HG02938 (cell line): ENCODE data around the gene KCTD10.
A peak's percentile ranks its signal among the peaks of the same experiment; 100 is the strongest.

Experiments used
- ATAC-seq: cut with Tn5 transposase; IDR thresholded peaks from one replicate; pipeline ENCODE4 v1.9.1; 2021; ENCODE audit warnings: mild to moderate bottlenecking, moderate library complexity; ENCODE audit not compliant: unreplicated experiment

KCTD10 gene

DNA sequence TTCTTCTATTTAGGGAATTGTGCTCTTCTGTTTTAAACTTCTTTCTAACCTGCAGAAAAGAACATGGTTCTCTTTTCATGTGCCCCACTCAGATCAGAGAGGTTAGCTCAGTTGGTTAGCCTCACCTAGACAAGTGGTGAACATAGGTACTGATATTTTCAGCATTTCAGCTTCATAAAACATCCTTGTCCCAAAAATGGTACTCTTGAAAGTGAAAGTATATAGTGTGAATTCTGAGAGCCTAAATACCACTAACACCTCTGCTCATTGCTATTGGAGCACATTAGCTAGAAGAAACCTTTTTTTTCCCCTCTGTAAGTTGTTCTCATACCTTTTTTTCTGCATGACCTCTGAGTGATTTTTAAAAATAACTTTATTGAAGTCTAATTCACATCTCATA is 17.9 kb upstream of the KCTD10 start:
- no peak for ATAC-seq

DNA sequence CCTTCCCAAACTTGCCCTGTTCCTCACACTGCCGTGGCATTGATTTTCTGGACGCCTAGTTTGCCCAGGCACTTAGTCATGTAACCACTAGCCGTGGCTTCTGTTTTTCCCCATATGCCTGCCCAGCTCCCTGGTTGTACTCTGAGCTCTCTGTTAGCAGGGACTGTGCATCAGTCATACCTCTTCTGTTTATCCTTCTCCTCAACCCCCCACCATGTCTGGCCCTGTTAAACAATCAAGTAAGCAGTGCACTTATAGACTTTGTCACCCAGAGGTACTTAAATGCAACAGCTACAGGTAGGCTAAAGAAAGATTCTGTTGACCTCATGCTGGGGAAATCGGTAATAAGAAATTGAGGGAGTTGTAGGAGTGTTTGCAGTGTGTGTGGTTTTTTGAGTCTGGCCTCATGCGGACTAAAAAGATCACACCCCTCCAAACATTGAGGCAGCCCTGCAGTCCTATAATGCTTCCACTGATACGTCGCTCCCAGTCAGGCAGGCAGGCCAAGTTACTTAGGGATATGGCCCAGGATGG is 17.3 kb upstream of the KCTD10 start:
- no peak for ATAC-seq

DNA sequence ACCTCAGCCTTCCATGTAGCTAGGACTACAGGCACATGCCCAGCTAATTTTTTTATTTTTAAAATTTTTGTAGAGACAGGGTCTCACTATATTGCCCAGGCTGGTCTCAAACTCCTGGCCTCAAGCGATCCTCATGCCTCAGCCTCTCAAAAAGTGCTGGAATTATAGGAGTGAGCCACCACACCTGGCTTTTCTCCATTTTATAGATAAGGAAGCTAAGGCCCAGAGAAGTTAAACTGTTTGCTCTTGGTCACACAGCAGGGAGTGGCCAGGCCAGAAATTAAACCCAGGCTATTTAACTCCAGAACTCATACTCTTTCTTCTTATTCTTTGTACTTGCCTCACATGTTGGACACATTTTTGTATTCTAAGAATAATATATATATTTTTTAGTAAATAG is 16.8 kb upstream of the KCTD10 start:
- ATAC-seq, result no peak

DNA sequence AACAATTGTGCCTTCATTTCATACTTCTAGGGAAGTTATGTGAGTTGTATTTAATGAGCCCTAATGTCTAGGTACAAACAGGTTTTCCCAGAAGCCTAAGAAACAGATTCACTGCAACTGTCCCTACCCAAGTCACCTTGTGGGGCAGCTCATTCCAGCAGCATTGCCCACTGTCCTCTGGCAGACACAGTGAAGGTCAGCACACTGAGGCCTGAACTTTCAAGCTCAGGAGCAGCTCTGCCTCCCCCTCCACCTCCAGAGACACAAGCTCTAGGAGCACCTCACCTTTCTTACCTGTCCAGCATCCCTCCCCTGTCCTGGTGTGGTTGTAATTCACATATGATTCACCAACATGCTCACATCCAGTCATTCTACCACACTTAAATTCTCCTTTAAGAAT is 16.0 kb upstream of the KCTD10 start:
- no peak for ATAC-seq

DNA sequence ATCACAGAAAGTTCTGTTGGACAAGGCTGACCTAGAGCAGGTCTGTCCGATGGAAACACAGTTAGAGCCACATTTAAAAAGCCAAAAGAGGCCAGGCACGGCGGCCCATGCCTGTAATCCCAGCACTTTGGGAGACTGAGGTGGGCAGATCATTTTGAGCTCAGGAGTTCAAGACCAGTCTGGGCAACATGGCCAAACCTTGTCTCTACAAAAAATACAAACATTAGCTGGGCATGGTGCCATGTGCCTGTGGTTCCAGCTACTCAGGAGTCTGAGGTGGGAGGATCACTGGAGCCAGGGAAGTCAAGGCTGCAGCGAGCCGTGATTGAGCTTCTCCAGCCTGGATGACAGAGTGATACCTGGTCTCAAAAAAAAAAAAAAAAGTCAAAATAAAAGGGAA is 15.3 kb upstream of the KCTD10 start:
- ATAC-seq, result no peak

DNA sequence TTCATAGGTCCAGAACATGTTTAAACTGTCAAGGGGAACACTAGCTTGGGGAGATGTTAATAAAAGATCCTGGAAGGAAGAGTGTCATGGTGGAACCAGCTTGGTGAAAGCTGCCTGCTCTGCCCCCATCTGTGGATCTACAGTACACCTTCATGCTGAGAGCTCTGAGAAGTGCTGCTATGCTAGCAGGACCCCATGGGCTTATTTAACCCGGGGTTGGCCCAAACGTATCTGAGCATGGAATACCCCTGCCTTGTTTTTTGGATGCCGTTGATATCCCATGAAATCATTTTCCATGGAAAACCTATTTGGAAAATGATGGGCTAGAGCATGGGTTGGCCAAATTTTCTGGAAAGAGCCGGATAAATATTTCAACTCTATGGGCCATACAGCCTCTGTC is 14.6 kb upstream of the KCTD10 start:
- no peak for ATAC-seq

DNA sequence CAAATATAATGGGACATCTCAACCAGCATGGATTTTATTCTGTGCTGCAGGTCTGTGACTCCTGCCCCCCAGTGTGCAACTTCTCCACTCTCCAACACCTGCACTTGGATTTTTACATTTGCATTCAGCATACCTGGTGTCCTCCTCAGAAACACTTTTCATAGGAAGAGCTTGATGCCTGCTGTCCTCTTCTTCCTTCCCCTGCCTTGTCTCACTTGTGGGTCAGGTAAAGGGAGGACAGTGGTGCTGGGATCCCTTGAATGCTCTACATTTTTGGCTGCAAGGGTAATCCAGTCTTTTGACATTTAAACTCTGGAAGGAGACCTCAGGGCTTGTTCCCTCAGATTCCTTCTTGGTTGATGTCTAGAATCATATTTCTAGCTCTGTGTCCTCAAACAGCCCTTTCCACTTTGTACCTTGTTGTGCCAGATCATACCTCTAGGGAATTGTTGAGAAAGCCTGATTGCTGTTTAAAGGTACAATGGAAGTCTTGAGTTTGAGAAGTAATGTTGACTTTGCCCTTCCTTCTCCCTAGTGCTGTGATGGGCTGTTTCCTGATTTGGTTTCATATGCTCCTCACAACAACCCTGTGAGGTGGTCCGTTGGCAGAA is 13.0 kb upstream of the KCTD10 start:
- no peak for ATAC-seq

DNA sequence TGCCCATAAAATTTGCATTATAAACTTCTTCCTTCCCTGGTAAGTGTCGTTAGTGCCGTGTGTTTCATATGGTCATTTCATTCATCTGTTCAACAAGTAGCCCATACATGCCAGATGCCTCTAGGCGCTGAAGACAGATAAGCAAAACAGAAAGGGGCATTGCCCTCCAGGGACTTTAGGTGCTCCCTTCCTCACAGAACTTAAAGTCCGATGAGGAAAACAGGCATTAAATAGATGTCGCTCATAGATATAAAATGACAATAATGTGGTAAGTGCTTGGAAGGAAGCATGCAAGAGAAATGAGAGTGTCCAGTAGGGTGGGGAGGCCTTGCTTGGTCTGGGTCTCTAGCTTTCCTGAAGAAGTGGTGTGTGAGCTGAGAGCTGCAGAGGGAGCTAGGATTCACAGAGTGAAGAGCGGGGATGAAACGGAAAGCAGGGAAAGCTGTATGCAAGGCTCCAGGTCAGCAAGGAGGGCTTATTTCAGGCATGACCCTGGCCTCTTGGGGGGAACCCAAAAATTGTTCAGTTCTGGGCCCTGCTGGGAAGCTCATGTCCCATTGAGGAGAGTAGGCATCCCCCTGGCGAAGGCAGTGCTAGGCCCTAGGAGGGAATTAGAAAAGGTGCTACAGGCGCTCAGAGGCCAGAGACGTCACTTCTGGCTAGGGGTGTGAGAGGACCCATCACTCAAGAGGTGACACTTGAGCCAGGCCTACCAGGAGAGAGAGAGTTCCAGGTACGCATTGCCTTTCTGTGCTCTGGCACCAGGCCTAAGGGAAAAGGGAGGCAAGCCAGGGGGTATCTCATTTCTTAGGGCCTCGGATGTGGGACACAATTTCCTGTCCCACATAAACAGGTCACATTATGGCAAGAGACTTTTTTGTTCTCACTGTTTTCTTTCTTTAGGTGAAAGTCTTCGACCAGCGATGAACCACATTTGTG is 12.2 kb upstream of the KCTD10 start:
- ATAC-seq, result no peak

DNA sequence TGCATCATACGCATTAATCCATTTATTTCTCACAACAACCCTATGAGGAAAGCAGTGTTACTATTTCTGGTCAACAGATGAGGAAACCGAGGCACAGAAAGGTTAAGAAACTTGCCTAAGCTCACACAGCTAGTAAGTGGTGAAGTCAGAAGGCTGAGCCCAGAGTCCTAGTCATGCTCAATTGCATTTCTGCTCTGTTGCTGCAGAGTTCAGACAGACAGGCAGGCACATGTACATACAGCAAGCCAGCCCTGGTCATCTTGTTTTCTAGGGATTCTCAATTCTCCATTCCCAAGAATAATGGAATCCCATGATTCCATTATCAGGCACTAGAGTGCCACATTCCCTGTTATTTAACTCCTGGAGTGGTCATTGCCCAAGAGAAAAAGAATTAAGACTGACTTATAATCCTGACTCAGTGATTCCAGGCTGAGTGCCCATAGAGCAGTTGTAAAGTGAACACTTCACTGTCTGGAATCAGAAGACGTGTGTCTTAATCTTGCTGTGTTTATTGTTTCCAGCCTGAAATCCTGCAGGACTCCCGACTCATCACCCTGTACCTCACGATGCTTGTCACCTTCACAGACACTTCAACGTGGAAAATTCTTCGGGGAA is 11.1 kb upstream of the KCTD10 start:
- no peak for ATAC-seq

DNA sequence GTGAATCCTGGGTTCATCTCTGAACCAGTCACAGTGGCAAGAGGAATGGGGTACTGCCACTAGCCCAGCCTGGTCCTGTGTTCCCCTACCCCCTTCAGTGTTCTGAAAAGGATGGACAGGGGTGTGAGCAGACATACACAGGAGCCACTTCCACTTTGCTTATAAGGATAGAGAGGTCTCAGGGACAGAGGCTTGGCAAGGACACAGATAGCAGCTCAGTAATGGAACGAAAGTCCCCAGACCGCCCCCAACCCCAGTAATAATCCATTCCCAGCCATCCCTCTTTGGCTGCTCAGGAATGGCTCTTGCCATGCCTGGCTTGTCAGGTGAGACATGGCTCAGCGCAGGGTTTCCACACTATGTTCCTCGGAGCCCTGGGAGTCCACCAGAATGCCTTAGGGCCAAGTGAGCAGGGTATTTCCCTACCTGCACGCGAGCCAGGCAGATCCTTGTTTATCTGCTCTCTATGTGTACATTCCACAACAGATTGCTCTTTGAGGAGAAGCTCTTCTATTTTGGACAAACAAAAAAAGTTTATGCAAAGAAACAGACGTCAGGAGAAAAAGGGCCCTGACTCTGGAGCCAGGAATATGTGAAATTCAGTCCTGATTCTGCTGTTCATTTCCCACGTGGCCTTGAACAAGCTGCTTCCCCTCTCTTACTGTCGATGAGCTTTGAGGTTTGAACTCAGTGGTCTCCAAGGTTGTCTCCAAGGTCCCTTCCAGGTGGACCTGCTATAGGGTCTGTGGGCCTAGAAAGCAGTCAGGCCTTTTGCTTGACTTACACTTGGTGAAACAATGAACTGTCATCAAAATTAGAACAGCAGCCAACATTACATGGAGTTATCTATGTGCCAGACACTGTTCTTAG is 10.3 kb upstream of the KCTD10 start:
- ATAC-seq, result no peak

DNA sequence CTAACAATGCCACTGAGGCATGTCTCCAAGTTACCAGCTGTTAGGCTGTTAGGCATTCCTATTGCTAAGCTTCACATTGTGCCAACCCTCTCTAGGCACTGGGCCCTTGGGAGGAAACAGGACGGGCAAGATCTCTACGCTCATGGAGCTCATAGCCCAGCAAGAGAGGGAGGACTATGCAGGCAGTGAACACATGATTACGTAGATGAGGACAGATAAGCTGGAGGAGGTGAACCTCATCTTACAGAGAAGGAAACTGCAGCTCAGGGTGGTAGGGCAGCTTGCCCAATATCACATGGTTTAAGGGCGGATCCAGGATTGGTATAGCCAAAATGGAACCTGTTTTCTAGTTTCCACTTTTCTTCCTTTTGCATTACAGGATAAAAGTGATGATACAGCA is 8.1 kb upstream of the KCTD10 start:
- ATAC-seq, result no peak

DNA sequence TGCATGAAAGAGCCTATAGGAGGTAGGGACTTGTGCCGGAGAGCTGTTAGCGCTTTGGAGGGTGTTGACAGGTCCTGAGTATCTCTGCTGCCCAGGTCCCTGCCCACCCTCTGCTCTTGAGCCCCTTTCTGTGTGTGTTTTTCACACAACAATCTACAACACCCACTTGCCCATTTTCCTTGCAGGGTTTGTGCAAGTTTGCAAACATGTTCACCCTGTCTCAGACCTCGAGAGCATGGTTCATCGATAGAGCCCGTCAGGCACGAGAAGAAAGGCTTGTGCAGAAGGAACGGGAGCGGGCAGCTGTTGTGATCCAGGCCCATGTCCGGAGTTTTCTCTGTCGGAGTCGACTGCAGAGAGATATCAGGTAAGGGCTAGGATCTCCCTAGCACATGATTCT is 6.2 kb upstream of the KCTD10 start:
- no peak for ATAC-seq

DNA sequence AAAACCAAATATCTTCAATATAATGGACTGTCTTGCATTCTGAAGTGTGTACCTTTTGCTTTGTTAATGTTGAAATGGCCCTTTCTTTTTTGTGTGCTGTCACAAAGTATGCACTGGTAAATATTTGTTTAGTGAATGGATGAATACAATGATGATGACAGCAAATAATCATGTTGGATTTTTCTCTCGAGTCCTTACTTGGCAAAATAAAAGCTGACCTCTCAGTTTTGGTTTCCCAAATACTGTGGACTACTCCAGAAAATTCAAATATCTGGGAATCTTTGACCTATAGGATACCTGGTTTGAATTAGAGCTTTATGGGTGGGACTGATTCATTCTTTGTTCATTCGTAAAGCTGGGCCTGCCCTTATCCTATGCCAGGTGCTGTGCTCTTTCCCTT is 5.8 kb upstream of the KCTD10 start:
- ATAC-seq, result no peak

DNA sequence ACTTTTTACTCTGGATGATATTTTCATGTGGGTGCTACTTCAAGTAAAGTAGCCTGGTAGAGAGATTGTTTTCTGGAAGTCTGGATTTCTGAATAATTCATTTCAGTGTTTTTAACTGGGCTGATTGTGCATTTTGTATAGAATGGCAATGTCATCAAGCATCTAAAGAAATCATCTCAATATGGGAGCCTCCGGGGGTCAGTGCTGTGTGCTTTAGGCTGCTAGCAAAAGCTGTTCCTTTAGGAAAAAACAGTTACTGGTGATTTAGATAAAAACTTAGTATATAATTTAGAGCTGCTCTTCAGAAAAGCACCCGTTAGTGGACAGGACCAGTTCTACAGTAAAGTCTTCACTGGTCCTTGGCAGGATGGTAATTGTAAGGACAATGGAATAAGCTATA is 5.4 kb upstream of the KCTD10 start:
- no peak for ATAC-seq

DNA sequence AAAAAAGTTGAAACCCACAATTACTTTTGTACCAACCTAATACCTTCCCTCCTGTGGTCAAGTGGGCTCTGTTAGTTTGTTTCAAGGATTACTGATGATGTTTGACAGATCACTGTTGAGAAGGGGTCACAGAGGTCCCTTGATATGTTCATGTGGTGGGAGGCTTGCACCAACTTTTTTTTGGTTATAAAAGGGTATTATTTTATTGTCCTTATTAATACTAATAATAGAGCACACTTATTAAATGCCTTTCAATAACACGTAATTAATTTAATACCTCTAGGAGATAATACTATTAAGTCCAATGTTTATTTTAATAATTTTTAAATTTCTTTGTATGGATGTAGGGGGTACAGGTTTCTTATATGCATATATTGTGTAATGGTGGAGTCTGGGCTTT is 4.8 kb upstream of the KCTD10 start:
- no peak for ATAC-seq

DNA sequence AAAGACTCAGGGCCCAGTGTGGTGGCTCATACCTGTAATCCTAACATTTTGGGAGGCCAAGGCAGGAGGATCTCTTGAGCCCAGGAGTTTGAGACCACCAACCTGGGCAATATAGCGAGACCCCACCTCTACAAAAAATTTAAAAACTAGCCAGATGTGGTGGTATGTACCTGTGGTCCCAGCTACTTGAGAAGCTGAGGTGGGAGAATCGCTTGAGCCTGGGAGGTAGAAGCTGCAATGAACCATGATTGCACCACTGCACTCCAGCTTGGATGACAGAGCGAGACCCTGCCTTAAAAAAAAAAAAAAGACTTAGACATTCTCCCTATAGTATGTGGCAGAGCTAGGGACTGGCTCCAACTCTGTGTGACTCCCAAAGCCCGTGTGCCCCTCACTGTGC is 3.3 kb upstream of the KCTD10 start:
- ATAC-seq, result no peak

DNA sequence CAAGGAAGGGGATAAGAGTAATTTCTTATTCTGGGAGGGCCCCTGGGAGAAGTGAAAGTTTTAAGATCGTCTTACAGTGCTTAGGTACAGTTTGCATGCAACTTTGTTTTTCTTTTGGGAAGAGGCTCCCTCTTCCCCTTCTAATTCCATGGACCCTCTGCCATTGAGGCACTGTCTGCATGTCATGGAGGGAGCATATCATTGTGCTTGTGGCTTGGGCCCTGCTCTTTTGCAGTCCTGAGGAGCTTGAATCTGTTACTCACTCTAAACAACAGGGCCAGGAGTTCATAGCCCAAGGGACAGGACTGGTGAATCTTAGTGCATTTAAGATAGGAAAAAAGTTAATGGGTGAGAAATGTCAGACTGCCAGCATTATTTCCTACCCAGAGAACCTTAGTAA is 2.7 kb upstream of the KCTD10 start:
- no peak for ATAC-seq

DNA sequence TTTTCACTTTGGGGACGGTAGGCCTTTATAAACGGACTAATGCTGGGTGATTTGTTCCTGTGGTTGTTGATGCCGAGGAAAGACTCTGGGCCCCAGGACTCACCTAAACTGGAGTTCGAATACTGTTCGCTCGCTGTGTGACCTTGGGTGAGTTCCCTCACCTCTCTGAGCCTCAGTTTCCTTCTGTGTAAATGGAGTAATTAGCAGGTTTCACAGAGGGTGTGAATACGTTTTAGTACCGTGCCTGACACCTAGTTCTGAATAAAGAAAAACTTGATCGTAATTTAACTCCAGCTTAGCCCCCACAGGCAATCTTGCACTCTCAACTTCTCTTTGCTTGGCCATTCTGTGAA is 839 bp upstream of the KCTD10 start:
- no peak for ATAC-seq

DNA sequence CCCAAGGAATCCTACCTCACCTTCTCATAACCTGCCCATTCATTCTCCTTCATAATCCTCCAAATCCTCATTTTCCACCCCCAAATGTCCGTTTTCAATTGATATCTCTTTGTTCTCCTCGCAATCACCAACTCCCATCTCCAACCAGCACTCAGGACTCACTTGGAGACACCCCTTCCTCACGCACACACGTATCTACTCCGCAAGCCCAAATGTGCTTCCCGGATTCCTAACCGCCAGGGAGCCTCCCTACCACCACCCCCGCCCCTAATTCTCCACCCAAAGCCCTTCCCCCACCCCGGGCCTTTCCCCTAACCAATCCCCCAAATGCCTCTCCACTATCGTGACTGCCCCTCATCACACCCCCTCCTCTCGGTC is 304 bp downstream of the KCTD10 start:
- ATAC-seq, result peak; percentile 7

DNA sequence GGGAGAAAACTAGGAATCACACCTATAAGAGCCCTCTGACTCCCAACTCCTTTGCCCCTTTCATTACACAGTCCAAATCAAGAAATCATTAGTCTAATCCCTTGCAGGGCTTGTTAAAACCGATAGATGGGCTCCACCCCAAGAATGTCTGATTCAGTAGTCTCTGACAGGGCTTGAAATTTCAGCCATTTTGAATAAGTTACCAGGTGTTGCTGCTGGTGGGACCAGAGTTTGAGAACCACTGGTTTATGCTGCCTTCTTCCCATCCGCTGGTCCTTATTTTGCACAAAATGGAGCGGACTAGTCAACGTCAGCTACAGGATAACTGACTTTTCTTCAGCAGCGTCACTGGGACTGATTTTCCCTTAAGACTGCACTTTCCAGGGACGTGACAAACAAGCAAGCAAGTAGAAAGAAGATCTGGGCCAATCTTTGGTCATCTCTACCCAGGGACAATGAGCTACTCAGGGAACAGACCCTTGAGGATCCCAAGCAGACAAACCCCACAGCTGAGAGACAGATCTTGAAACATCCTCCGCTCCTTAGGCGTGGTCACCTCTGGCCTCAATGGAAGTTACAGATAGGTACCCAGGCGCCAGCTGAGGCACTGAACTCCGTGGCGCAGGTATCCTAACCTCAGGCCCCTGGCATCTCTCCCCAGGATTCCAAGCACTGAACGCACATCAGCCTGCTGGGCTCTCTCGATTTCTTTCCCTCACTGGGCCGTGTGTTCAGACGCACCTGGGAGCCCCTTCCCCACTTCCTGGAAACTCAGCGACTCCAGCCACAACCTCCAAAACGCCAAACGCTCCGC is 900 bp downstream of the KCTD10 start:
- no peak for ATAC-seq
